GM12873 (cell line): ENCODE data around the gene PRUNE2.

Experiments
- CTCF ChIP-seq: IDR thresholded peaks from 2 replicates; pipeline ENCODE4 v1.5.1; 2012; ENCODE audit warnings: low read depth, mild to moderate bottlenecking, moderate library complexity, low read length, control low read depth; ENCODE audit not compliant: insufficient read depth; ENCODE audit errors: missing control alignments

PRUNE2 gene

GRCh38 chr9:76882686-76883085 lies 23.2 kb downstream of the PRUNE2 start:
- no peak for TF ChIP-seq CTCF

GRCh38 chr9:76880210-76880609 lies 25.7 kb downstream of the PRUNE2 start:
- no peak for TF ChIP-seq CTCF

- TF ChIP-seq CTCF: no peak
Measured at GRCh38 chr9:76878933-76879332, 27.0 kb downstream of the PRUNE2 start.

GRCh38 chr9:76877961-76878360 lies 28.0 kb downstream of the PRUNE2 start:
- no peak for TF ChIP-seq CTCF

GRCh38 chr9:76876098-76876497 lies 29.8 kb downstream of the PRUNE2 start:
- no peak for TF ChIP-seq CTCF

GRCh38 chr9:76873821-76874220 lies 32.1 kb downstream of the PRUNE2 start:
- TF ChIP-seq CTCF: no peak

GRCh38 chr9:76873056-76873792 lies 32.7 kb downstream of the PRUNE2 start:
- TF ChIP-seq CTCF: no peak

GRCh38 chr9:76868897-76869296 lies 37.0 kb downstream of the PRUNE2 start:
- TF ChIP-seq CTCF: no peak
